ENCODE data around the gene DUSP5. TPM values are rescaled to one million over a fixed set of nuclear protein-coding genes. Genes with fewer than 3 reads are reported as not detected.

DUSP5 gene
- total and polyA plus RNA-seq, 2 of the 8 experiments (the other 6 are each of a cell fraction or from before 2014, with no cell fraction given): 13.6 to 30.3 TPM

DNA sequence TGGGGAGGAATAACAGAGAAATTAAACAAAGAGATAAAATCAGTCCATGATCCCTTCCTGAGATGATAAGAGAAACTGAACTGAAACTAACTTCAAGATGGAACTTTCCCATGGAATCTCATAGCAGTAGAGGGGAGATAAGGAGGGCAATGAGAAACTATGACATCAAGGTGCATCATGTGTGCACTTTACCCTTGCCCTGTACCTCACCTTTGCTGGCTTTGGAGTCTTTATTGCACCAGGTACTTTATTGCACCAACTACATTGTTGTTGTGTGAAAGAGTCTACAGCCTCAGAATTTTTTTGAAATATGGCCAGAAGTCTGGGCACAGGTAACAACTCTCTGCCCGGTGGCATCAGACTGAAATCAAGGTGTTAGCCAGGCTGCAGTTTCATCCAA, 58.6 kb downstream of the DUSP5 start (continued):
- TF ChIP-seq, protein P1, sequence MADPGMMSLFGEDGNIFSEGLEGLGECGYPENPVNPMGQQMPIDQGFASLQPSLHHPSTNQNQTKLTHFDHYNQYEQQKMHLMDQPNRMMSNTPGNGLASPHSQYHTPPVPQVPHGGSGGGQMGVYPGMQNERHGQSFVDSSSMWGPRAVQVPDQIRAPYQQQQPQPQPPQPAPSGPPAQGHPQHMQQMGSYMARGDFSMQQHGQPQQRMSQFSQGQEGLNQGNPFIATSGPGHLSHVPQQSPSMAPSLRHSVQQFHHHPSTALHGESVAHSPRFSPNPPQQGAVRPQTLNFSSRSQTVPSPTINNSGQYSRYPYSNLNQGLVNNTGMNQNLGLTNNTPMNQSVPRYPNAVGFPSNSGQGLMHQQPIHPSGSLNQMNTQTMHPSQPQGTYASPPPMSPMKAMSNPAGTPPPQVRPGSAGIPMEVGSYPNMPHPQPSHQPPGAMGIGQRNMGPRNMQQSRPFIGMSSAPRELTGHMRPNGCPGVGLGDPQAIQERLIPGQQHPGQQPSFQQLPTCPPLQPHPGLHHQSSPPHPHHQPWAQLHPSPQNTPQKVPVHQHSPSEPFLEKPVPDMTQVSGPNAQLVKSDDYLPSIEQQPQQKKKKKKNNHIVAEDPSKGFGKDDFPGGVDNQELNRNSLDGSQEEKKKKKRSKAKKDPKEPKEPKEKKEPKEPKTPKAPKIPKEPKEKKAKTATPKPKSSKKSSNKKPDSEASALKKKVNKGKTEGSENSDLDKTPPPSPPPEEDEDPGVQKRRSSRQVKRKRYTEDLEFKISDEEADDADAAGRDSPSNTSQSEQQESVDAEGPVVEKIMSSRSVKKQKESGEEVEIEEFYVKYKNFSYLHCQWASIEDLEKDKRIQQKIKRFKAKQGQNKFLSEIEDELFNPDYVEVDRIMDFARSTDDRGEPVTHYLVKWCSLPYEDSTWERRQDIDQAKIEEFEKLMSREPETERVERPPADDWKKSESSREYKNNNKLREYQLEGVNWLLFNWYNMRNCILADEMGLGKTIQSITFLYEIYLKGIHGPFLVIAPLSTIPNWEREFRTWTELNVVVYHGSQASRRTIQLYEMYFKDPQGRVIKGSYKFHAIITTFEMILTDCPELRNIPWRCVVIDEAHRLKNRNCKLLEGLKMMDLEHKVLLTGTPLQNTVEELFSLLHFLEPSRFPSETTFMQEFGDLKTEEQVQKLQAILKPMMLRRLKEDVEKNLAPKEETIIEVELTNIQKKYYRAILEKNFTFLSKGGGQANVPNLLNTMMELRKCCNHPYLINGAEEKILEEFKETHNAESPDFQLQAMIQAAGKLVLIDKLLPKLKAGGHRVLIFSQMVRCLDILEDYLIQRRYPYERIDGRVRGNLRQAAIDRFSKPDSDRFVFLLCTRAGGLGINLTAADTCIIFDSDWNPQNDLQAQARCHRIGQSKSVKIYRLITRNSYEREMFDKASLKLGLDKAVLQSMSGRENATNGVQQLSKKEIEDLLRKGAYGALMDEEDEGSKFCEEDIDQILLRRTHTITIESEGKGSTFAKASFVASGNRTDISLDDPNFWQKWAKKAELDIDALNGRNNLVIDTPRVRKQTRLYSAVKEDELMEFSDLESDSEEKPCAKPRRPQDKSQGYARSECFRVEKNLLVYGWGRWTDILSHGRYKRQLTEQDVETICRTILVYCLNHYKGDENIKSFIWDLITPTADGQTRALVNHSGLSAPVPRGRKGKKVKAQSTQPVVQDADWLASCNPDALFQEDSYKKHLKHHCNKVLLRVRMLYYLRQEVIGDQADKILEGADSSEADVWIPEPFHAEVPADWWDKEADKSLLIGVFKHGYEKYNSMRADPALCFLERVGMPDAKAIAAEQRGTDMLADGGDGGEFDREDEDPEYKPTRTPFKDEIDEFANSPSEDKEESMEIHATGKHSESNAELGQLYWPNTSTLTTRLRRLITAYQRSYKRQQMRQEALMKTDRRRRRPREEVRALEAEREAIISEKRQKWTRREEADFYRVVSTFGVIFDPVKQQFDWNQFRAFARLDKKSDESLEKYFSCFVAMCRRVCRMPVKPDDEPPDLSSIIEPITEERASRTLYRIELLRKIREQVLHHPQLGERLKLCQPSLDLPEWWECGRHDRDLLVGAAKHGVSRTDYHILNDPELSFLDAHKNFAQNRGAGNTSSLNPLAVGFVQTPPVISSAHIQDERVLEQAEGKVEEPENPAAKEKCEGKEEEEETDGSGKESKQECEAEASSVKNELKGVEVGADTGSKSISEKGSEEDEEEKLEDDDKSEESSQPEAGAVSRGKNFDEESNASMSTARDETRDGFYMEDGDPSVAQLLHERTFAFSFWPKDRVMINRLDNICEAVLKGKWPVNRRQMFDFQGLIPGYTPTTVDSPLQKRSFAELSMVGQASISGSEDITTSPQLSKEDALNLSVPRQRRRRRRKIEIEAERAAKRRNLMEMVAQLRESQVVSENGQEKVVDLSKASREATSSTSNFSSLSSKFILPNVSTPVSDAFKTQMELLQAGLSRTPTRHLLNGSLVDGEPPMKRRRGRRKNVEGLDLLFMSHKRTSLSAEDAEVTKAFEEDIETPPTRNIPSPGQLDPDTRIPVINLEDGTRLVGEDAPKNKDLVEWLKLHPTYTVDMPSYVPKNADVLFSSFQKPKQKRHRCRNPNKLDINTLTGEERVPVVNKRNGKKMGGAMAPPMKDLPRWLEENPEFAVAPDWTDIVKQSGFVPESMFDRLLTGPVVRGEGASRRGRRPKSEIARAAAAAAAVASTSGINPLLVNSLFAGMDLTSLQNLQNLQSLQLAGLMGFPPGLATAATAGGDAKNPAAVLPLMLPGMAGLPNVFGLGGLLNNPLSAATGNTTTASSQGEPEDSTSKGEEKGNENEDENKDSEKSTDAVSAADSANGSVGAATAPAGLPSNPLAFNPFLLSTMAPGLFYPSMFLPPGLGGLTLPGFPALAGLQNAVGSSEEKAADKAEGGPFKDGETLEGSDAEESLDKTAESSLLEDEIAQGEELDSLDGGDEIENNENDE (IDR thresholded peaks at IDR 0.05; ENCODE audit: insufficient replicate concordance, low read length): no peak
- no peak for TF ChIP-seq KDM5A (IDR thresholded peaks at IDR 0.05; ENCODE audit: low read length)
- TF ChIP-seq EZH2 (IDR thresholded peaks at IDR 0.05; ENCODE audit: low read depth, low read length, severe bottlenecking): no peak
- TF ChIP-seq TEAD4 (IDR thresholded peaks at IDR 0.05; ENCODE audit: low read depth, low read length): no peak
- TF ChIP-seq RFX5 (IDR thresholded peaks at IDR 0.05; ENCODE audit: borderline replicate concordance, low read depth, low read length): no peak
- TF ChIP-seq POLR2A (IDR thresholded peaks at IDR 0.05; ENCODE audit: control extremely low read depth in 1 of 2, low read depth in 2 of 2, low read length in 2 of 2): no peak
- TF ChIP-seq CREB1 (IDR thresholded peaks at IDR 0.05): no peak
- no peak for TF ChIP-seq PHF8 (conservative IDR thresholded peaks at IDR 0.05; ENCODE audit: low read depth, low read length)
- no peak for TF ChIP-seq GABPA (IDR thresholded peaks at IDR 0.05; ENCODE audit: borderline replicate concordance, insufficient read depth, low read length)
- TF ChIP-seq POU5F1 (IDR thresholded peaks at IDR 0.05; ENCODE audit: low read depth, low read length): no peak
